Measurements from ENCODE around the gene PRR36. TPM values are rescaled to one million over a fixed set of nuclear protein-coding genes. Genes with fewer than 3 reads are reported as not detected.
A peak's percentile ranks its signal among the peaks of the same experiment; 100 is the strongest.

PRR36 gene
- total RNA-seq, 1 experiment from 2014 or later, result 21.9 TPM

DNA sequence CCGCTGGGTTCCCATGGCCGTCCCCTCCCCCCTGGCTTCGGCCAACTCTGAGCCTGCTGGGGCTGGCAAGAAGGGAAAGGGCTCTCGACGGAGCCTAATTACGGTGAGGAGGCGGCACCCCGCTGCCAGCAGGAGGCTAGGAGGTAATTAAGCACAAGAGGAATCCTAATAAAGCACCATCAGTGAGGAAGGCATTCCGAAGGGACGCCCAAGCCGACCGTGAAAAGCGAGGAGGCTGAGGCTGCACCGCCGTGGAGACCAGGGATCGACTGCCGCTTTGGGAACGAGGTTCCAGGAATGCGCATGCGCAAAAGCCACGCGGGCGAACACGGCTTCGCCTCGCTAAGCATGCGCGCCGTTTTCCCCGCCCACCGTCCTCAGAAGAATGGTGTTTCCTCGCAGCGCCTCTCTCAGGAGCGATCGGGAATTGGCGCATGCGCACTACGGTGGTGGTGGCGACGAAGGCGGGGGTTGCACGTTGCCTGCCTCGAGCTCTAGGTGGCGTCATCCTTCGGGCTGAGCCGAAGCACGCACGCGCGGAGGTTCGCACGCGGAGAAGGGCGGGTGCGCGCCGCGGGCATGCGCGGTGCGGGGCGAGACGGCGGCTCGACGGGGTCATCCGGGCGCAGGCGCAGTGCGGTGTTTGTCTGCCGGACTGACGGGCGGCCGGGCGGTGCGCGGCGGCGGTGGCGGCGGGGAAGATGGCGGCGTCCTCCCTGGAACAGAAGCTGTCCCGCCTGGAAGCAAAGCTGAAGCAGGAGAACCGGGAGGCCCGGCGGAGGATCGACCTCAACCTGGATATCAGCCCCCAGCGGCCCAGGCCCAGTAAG, 29.3 kb upstream of the PRR36 start, which contains the start of gene MAP2K7 (continued):
- no peak for TF ChIP-seq NR3C1 (CRISPR knock-in tag; conservative IDR thresholded peaks at IDR 0.05; ENCODE audit: low read depth)
- peak; percentile 14; the same call in 1 of the 2 replicates for TF ChIP-seq CREM (CRISPR knock-in tag; IDR thresholded peaks at IDR 0.05)
- TF ChIP-seq, protein P1, sequence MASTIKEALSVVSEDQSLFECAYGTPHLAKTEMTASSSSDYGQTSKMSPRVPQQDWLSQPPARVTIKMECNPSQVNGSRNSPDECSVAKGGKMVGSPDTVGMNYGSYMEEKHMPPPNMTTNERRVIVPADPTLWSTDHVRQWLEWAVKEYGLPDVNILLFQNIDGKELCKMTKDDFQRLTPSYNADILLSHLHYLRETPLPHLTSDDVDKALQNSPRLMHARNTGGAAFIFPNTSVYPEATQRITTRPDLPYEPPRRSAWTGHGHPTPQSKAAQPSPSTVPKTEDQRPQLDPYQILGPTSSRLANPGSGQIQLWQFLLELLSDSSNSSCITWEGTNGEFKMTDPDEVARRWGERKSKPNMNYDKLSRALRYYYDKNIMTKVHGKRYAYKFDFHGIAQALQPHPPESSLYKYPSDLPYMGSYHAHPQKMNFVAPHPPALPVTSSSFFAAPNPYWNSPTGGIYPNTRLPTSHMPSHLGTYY (CRISPR knock-in tag; IDR thresholded peaks at IDR 0.05), result no peak
- peak; percentile 77 for TF ChIP-seq GABPB1 (CRISPR knock-in tag; IDR thresholded peaks at IDR 0.05)
- no peak; the same call in 1 of the 2 replicates for TF ChIP-seq TP53 (CRISPR knock-in tag; IDR thresholded peaks at IDR 0.05)
- TF ChIP-seq, protein P2, sequence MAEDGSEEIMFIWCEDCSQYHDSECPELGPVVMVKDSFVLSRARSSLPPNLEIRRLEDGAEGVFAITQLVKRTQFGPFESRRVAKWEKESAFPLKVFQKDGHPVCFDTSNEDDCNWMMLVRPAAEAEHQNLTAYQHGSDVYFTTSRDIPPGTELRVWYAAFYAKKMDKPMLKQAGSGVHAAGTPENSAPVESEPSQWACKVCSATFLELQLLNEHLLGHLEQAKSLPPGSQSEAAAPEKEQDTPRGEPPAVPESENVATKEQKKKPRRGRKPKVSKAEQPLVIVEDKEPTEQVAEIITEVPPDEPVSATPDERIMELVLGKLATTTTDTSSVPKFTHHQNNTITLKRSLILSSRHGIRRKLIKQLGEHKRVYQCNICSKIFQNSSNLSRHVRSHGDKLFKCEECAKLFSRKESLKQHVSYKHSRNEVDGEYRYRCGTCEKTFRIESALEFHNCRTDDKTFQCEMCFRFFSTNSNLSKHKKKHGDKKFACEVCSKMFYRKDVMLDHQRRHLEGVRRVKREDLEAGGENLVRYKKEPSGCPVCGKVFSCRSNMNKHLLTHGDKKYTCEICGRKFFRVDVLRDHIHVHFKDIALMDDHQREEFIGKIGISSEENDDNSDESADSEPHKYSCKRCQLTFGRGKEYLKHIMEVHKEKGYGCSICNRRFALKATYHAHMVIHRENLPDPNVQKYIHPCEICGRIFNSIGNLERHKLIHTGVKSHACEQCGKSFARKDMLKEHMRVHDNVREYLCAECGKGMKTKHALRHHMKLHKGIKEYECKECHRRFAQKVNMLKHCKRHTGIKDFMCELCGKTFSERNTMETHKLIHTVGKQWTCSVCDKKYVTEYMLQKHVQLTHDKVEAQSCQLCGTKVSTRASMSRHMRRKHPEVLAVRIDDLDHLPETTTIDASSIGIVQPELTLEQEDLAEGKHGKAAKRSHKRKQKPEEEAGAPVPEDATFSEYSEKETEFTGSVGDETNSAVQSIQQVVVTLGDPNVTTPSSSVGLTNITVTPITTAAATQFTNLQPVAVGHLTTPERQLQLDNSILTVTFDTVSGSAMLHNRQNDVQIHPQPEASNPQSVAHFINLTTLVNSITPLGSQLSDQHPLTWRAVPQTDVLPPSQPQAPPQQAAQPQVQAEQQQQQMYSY (CRISPR knock-in tag; IDR thresholded peaks at IDR 0.05), result peak; percentile 49; the same call in 1 of the 2 replicates
- TF ChIP-seq, protein P3, sequence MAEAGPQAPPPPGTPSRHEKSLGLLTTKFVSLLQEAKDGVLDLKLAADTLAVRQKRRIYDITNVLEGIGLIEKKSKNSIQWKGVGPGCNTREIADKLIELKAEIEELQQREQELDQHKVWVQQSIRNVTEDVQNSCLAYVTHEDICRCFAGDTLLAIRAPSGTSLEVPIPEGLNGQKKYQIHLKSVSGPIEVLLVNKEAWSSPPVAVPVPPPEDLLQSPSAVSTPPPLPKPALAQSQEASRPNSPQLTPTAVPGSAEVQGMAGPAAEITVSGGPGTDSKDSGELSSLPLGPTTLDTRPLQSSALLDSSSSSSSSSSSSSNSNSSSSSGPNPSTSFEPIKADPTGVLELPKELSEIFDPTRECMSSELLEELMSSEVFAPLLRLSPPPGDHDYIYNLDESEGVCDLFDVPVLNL (CRISPR knock-in tag; IDR thresholded peaks at IDR 0.05; ENCODE audit: borderline replicate concordance, low read depth), result 0 out of 2 replicates have a peak, but pooled peaks have one; percentile 18
- TF ChIP-seq, protein P4, sequence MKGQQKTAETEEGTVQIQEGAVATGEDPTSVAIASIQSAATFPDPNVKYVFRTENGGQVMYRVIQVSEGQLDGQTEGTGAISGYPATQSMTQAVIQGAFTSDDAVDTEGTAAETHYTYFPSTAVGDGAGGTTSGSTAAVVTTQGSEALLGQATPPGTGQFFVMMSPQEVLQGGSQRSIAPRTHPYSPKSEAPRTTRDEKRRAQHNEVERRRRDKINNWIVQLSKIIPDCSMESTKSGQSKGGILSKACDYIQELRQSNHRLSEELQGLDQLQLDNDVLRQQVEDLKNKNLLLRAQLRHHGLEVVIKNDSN (CRISPR knock-in tag; IDR thresholded peaks at IDR 0.05), result peak; percentile 84

DNA sequence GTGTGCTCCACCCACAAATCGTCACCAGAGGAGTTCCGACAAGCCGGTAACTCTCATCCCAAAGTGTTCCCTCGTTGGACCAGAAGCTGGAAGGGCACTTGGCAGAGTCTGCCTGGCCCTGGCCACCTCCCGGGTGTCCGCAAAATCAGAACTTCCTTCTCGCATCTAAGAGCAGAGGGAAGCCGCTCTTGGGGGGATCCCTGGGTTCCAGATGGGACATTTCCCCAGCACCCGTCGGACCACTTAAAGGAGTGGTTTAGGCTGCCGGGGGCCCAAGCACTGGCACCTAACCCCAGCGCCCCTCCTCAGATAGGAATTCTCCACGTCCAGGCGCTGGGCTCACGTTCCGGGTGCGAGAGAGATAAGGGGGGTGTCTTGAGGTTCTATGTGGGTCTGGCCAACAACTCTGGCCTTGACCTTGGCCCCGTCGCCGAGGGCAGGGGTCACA, 28.6 kb upstream of the PRR36 start:
- ChIA-PET POLR2A (interaction anchor here (0.5 to 1.8 kb wide), 6 partner anchors 13 to 114 kb away, joined by 3 to 10 read pairs (median 6); partner anchors contain the start of gene LRRC8E), CTCF (interaction anchor here (0.6 to 5.0 kb wide), 23 partner anchors 9 to 1242 kb away, joined by 3 to 70 read pairs (median 6); partner anchors contain the start of genes LRRC8E, SNAPC2, TIMM44 and TRAPPC5)
- Mint-ChIP-seq H3K27me3 (ENCODE audit: low read depth) (peaks cover 13% of the 10 kb centered on the region), H3K9me3 (no peaks in the 10 kb centered on the region), H3K4me3 (peak overlapping the region; percentile 83), H3K27ac (peak overlapping the region; percentile 97), H3K4me1 (peaks cover 20% of the 10 kb centered on the region), H3K36me3 (no peaks in the 10 kb centered on the region)
- ATAC-seq (no peak), DNase-seq (ENCODE audit: low spot score) (no peak)
- TF ChIP-seq PRRX2 (CRISPR knock-in tag; IDR thresholded peaks at IDR 0.05) (no peak), ZNF263 (CRISPR knock-in tag; IDR thresholded peaks at IDR 0.05; ENCODE audit: low read depth) (no peak), NR3C1 (CRISPR knock-in tag; conservative IDR thresholded peaks at IDR 0.05; ENCODE audit: low read depth) (no peak), ATF1 (CRISPR knock-in tag; IDR thresholded peaks at IDR 0.05) (0 out of 2 replicates have a peak, but pooled peaks have one; percentile 28), GABPB1 (CRISPR knock-in tag; IDR thresholded peaks at IDR 0.05) (no peak), CREM (CRISPR knock-in tag; IDR thresholded peaks at IDR 0.05) (0 out of 2 replicates have a peak, but pooled peaks have one; percentile 63), ZBTB21 (CRISPR knock-in tag; IDR thresholded peaks at IDR 0.05; ENCODE audit: borderline replicate concordance) (no peak)
- TF ChIP-seq, protein P5, sequence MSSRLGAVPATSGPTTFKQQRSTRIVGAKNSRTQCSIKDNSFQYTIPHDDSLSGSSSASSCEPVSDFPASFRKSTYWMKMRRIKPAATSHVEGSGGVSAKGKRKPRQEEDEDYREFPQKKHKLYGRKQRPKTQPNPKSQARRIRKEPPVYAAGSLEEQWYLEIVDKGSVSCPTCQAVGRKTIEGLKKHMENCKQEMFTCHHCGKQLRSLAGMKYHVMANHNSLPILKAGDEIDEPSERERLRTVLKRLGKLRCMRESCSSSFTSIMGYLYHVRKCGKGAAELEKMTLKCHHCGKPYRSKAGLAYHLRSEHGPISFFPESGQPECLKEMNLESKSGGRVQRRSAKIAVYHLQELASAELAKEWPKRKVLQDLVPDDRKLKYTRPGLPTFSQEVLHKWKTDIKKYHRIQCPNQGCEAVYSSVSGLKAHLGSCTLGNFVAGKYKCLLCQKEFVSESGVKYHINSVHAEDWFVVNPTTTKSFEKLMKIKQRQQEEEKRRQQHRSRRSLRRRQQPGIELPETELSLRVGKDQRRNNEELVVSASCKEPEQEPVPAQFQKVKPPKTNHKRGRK (CRISPR knock-in tag; IDR thresholded peaks at IDR 0.05; ENCODE audit: borderline replicate concordance), result no peak
- TF ChIP-seq, protein P6, sequence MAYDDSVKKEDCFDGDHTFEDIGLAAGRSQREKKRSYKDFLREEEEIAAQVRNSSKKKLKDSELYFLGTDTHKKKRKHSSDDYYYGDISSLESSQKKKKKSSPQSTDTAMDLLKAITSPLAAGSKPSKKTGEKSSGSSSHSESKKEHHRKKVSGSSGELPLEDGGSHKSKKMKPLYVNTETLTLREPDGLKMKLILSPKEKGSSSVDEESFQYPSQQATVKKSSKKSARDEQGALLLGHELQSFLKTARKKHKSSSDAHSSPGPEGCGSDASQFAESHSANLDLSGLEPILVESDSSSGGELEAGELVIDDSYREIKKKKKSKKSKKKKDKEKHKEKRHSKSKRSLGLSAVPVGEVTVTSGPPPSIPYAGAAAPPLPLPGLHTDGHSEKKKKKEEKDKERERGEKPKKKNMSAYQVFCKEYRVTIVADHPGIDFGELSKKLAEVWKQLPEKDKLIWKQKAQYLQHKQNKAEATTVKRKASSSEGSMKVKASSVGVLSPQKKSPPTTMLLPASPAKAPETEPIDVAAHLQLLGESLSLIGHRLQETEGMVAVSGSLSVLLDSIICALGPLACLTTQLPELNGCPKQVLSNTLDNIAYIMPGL (CRISPR knock-in tag; IDR thresholded peaks at IDR 0.05), result no peak
- TF ChIP-seq, protein P7, sequence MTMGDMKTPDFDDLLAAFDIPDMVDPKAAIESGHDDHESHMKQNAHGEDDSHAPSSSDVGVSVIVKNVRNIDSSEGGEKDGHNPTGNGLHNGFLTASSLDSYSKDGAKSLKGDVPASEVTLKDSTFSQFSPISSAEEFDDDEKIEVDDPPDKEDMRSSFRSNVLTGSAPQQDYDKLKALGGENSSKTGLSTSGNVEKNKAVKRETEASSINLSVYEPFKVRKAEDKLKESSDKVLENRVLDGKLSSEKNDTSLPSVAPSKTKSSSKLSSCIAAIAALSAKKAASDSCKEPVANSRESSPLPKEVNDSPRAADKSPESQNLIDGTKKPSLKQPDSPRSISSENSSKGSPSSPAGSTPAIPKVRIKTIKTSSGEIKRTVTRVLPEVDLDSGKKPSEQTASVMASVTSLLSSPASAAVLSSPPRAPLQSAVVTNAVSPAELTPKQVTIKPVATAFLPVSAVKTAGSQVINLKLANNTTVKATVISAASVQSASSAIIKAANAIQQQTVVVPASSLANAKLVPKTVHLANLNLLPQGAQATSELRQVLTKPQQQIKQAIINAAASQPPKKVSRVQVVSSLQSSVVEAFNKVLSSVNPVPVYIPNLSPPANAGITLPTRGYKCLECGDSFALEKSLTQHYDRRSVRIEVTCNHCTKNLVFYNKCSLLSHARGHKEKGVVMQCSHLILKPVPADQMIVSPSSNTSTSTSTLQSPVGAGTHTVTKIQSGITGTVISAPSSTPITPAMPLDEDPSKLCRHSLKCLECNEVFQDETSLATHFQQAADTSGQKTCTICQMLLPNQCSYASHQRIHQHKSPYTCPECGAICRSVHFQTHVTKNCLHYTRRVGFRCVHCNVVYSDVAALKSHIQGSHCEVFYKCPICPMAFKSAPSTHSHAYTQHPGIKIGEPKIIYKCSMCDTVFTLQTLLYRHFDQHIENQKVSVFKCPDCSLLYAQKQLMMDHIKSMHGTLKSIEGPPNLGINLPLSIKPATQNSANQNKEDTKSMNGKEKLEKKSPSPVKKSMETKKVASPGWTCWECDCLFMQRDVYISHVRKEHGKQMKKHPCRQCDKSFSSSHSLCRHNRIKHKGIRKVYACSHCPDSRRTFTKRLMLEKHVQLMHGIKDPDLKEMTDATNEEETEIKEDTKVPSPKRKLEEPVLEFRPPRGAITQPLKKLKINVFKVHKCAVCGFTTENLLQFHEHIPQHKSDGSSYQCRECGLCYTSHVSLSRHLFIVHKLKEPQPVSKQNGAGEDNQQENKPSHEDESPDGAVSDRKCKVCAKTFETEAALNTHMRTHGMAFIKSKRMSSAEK (CRISPR knock-in tag; IDR thresholded peaks at IDR 0.05; ENCODE audit: borderline replicate concordance), result no peak
